Measurements from ENCODE around the gene RAB11FIP4. TPM values are rescaled to one million over a fixed set of nuclear protein-coding genes. Genes with fewer than 3 reads are reported as not detected.

RAB11FIP4 gene
- polyA plus RNA-seq, 1 of the 3 experiments (the other 2 are of a cell fraction), result 9.4 TPM

DNA sequence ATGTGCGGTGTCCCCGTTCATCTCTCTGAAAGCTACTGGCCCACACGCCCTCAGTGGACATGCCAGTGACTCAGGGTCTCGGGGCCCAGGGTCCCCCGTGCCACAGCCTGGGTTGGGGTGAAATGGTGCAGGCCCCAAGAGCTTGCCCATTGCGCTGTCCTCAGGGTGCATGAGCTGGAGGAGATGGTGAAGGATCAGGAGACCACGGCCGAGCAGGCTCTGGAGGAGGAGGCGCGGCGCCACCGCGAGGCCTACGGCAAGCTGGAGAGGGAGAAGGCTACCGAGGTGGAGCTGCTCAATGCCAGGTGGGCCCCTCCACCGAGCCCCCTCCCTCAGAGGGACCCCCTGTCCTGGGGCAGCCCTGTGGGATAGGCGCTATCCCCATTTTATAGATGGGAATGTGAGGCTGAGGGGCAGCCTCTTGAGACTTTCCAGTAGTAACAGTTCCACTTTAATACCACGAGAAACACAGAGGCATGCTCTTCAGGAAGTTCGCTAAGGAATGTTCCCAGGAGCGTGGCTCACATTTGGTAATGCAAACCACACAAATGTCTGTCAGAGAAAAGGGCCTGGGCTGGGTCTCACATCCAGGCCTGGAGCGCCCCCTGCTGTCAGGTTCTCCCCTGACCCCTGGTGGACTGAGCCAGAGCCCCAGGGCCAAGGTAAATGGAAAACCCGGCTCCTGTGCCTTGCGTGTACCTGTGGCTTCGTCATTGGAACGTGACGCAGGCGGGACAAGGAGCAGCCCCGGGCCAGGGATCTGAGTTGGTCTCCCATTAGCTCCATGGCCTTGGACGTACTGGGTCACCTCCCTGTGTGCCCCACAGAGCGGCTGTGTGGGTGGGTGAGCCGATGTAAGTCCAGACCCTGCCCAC, 133.7 kb downstream of the RAB11FIP4 start (continued):
- TF ChIP-seq RXRA (IDR thresholded peaks at IDR 0.05; ENCODE audit: borderline replicate concordance, low read depth), result no peak
- TF ChIP-seq FOSL2 (IDR thresholded peaks at IDR 0.05; ENCODE audit: borderline replicate concordance, low read depth), result no peak
- no peak for TF ChIP-seq USF2 (IDR thresholded peaks at IDR 0.05; ENCODE audit: borderline replicate concordance, low read depth, low read length)
- no peak for TF ChIP-seq EP300 (IDR thresholded peaks at IDR 0.05; ENCODE audit: borderline replicate concordance in 1 of 2, low read depth in 1 of 2, low read length in 1 of 2)
- no peak for TF ChIP-seq TCF12 (IDR thresholded peaks at IDR 0.05)
- TF ChIP-seq SMC3 (IDR thresholded peaks at IDR 0.05; ENCODE audit: low read depth, low read length), result peak; percentile 88
- no peak for TF ChIP-seq FOXM1 (IDR thresholded peaks at IDR 0.05; ENCODE audit: low read depth)
- TF ChIP-seq ZBTB33 (IDR thresholded peaks at IDR 0.05; ENCODE audit: borderline replicate concordance, low read depth), result no peak
- peak; percentile 93 for TF ChIP-seq RAD21 (IDR thresholded peaks at IDR 0.05; ENCODE audit: low read length)
- TF ChIP-seq TEAD4 (IDR thresholded peaks at IDR 0.05; ENCODE audit: borderline replicate concordance, insufficient read depth), result no peak
- no peak for TF ChIP-seq YY1 (IDR thresholded peaks at IDR 0.05; ENCODE audit: low read depth)
- TF ChIP-seq, protein P1, sequence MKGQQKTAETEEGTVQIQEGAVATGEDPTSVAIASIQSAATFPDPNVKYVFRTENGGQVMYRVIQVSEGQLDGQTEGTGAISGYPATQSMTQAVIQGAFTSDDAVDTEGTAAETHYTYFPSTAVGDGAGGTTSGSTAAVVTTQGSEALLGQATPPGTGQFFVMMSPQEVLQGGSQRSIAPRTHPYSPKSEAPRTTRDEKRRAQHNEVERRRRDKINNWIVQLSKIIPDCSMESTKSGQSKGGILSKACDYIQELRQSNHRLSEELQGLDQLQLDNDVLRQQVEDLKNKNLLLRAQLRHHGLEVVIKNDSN (IDR thresholded peaks at IDR 0.05; ENCODE audit: borderline replicate concordance, low read depth), result no peak
- TF ChIP-seq IRF3 (IDR thresholded peaks at IDR 0.05; ENCODE audit: low read depth, low read length), result no peak
- TF ChIP-seq JUND (IDR thresholded peaks at IDR 0.05), result no peak
- no peak for TF ChIP-seq GABPA (IDR thresholded peaks at IDR 0.05; ENCODE audit: low read depth)
- TF ChIP-seq SIN3A (IDR thresholded peaks at IDR 0.05; ENCODE audit: borderline replicate concordance, low read depth, low read length), result no peak
- TF ChIP-seq CHD2 (IDR thresholded peaks at IDR 0.05; ENCODE audit: low read length, partially characterized antibody), result no peak
